ENCODE measurements around the gene ACADS.

Gene ACADS, protein sequence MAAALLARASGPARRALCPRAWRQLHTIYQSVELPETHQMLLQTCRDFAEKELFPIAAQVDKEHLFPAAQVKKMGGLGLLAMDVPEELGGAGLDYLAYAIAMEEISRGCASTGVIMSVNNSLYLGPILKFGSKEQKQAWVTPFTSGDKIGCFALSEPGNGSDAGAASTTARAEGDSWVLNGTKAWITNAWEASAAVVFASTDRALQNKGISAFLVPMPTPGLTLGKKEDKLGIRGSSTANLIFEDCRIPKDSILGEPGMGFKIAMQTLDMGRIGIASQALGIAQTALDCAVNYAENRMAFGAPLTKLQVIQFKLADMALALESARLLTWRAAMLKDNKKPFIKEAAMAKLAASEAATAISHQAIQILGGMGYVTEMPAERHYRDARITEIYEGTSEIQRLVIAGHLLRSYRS

DNA sequence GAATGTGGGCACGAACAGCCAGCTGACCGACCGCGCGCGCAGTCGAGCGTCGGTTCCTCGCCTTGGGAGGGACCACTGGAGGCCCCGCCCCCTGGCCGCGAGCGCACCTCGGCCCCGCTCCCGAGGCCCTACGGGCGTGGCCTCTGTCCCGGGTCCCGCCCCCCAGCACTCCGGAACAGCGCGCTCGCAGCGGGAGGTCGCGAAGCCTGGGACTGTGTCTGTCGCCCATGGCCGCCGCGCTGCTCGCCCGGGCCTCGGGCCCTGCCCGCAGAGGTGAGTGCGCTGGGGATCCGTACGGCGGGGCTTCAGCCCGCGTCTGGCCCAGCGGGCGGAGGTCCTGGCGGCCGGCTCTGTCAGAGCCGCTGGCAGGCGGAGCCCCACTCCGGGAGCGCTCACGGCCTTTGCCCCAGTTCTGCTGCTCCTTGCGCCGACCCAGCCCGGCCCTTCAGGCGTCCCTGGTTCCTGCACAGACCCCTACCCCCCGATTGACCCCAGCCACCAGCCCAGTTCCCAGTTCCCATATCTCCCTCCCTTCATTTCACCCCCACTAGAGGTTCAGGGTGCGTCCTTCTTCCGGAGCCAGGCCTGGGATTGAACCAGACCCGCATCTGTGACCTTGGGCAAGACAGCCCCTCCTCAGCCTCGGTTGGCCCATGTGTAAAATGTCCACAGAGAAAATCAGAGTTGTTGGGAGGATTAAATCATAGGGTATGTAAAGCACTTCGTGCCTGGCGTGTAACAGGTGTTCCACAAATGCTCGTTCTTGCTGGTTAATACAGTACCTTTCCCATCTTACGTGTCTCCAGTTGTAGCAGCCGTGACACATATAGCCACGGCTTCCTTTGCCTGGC lies at the start of gene ACADS:
TSS of gene ACADS (plus strand) at position 168 of the 851 bp plus-strand sequence. CDS start at position 228, 60 bp downstream.
- DNase-seq: peak; percentile 78 to 85 (median 82)

DNA sequence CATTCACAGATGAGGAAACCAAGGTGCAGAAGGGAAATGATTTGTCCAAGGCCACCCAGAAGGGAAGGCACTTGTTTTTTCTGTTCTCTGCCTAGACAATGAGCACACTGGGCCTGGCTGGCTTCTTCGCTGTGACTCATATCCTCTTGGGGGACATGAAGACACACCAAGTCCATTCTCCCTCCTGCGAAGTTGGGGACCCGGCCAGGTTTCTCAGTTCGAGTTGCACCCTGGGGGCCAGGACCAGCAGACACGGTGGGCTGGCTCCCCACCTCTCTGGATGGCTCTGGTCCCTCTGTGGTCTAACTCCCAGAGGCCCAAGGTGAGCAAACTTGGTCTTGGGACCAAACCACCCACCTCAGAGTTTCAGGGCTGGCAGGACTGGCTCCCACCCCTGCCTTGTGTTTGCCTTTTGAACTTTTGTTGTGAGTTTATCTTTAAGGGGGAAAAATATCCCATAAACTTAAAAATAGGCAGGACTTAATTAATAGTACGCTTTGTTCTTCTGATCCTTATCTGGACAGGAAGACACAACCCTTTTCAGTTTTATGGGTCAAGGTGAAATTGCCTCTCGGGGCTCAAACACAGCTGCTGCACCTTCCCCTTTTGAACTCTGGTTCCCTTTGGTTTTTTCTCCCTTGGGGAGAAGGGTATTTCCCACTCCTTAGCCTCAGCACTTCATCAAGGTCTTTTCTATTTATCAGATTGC lies 47.7 kb upstream of the ACADS start:
- DNase-seq: no peak

DNA sequence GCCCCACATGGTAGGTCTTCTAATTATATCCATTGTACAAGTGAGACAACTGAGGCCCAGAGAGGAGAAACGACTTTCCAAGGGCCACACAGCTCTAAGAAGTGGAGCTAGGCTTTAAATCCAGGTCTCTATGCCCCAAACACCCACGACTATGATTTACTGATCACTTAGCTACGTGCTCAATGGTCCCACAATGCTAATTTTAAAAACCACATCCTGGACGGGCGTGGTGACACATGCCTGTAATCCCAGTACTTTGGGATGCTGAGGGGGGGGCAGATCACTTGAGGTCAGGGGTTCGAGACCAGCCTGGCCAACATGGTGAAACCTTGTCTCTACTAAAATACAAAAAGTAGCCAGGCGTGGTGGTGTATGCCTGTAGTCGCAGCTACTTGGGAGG lies 47.1 kb upstream of the ACADS start:
- DNase-seq: no peak

DNA sequence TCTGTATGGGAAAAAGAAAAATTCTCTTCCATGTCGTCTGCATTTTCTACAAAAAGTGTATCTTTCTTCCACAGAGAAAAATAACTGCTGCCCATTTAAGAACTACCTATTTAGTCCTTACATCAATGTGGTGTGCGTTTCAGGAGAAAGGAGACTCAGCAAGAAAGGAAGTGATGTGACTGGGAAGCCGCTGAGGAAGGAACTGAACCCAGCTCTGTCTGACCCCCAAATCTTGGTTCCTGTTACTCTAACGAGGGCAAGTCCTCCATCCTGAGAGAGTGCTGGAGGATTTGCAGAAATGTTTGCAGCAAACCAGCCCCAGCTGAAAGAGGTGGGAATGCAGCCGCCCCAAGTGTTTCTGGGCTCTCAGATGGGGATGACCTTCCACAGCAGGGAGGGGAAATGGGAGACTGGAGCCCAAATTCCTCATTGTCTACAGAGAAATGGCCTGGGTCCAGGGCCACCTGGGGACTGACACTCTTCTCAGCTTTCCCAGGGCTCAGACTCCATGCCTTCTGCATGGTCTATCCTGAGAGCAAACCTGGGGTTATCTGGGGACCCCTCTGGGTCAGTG lies 45.4 kb upstream of the ACADS start:
- no peak for DNase-seq

DNA sequence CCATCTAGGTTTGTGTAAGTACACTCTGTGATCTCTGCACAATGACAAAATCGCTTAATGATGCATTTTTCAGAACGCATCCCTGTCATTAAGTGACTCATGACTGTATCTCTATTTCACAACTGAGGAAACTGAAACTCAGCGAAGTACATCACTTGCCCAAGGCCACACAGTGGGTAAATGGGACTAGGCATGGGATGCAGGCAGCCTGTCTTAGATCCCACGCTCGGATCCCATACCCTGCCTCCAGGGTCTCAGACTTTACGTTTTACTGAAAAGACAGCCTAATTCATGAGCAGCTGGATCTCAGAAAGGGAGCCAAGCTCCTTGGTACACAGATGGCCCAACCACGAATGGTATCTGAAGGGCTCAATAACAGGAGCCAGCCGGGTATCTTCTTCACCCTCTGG lies 41.1 kb upstream of the ACADS start:
- no peak for DNase-seq

DNA sequence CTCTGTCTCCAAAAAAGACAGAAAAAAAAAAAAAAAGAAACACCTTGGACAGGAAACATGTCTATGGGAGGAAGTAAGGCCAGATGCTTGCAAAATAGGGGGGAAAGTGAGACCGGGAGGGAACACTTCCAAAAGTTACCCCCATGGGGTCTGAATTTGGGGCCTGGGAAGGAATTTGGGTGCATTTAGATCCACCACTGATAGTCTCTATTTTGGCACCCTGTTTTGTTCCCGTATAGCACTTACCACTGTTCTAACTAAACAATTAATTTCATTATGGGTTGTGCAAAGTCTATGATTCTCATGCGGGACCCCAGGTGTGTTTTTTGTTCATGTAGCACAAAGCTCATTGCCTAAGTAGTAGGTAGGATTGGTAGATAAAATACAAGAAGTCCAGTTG lies 40.1 kb upstream of the ACADS start:
- no peak for DNase-seq

DNA sequence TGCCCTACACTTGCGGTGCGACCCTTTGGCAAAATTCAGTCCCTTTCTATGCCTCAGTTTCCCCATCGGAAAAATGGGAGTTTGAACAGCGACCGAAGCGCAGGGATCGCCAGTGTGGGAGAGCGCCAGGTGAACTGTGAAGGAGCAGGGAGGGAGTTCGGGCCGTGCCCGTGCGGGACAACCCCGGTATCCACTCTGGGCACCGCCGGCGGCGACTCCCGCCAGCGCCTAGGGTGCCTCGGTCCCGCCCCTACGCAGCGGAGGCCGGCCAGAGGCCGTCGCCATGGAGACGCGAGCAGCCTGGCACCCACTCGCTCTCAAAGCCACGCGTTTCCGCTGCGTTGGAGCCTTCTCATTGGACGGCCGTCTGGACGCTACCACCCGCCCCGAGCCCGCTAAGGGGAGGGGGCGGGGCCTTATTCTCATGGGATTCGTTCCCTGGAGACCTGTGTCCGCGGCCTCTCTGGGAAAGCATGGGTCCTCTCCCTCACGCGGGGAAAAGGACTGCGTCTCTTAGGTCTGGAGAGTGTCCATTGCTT lies 39.4 kb upstream of the ACADS start:
- DNase-seq: peak; percentile 89 to 94 (median 91)

DNA sequence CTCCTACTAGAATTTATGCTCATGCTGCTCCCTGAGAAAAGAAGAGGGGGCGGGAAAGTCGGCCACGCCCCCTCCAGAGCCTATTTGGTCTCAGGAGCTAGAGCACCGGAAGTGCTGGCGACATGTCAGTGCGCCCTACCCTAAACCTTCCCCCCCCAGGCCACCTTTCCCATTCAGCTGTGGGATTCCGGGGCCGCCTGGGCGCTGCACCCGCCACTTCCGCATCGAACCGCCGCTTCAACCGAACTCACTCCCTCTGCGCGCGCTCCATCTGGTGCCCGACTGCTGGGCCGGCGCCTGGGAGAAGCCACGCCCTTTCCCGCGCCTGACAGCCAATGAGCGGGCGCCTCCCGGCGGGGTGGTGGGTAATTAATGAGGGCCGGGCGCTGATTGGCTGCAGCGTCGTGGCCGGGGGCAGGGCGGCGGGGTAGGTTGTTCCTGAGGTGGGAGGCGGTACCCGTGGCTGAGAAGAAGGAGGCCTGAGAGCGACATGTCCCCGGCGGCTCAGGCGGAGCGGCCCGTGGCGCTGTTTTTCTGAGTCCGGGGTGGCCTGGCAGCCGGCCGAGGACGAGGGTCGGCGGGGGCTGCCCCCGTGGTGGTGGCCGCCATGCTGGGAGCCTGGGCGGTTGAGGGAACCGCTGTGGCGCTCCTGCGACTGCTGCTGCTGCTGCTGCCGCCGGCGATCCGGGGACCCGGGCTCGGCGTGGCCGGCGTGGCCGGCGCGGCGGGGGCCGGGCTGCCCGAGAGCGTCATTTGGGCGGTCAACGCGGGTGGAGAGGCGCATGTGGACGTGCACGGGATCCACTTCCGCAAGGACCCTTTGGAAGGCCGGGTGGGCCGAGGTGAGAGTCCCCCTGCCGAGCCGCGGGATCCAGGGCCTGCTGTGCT lies 38.7 kb upstream of the ACADS start, which contains the start of gene MLEC:
TSS of gene MLEC (plus strand) at position 460 of the 888 bp plus-strand sequence. CDS start at position 608, 148 bp downstream.
- DNase-seq: peak; percentile 97 to 99 (median 98)

DNA sequence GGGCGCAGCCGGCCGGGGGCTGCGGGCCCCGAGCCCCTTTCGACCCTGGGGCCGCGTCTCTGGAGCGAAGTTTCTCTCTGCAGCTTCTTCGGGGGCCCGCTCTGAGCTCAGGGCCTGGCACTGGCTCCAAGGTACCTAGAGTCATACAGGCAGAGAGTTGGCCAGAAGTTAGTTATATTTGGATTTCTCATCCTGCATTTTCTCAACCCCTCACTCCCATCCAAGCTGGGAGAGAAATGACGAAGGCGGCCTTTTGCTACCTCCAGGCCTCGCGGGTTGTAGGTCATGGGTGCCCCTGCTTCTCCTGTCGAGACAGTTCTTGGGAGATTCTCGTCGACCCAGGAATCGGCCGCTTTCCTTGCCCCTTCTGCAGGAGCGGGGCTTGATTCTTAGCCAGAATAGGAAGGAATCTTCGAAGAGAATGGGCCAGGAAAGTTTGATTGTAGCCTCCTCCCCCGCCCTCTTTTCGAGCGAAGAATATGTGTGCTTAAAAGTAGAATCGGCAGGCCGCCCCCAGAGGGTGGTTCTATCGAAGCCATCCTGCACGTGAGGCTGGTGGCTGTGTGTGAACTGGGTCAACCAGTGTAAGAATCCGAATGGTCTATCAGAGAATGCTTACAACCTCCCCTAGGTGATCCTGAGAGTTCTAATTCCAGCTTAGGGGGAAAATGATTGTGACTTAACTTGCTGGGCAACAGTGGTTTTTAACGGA lies 37.9 kb upstream of the ACADS start:
- DNase-seq: no peak

DNA sequence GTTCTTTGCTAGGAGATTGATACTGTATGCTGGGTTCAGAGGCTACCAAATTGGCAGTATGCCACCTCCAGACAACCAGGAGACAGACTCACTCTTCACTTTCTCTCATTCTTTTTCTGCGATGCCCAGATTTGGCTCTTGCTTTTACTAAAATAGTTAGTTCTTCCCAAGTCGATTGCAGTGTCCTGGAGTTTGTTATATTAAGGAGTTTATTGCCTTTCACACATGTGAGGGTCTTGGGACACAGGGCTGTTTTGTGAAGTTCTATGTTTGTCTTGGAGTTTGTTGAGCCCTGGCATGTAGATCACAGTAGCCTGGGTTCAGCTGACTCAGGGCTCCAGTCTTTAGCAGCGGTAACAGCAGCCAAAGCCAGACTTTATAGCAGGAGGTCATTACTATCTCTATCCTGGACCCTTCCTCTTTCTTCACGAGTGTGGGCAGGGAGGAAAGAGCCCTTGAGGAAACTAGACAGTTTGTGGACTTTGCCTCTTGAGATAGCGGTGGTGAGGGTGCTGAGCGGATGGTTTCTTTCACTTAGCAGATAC lies 37.0 kb upstream of the ACADS start:
- DNase-seq: no peak

DNA sequence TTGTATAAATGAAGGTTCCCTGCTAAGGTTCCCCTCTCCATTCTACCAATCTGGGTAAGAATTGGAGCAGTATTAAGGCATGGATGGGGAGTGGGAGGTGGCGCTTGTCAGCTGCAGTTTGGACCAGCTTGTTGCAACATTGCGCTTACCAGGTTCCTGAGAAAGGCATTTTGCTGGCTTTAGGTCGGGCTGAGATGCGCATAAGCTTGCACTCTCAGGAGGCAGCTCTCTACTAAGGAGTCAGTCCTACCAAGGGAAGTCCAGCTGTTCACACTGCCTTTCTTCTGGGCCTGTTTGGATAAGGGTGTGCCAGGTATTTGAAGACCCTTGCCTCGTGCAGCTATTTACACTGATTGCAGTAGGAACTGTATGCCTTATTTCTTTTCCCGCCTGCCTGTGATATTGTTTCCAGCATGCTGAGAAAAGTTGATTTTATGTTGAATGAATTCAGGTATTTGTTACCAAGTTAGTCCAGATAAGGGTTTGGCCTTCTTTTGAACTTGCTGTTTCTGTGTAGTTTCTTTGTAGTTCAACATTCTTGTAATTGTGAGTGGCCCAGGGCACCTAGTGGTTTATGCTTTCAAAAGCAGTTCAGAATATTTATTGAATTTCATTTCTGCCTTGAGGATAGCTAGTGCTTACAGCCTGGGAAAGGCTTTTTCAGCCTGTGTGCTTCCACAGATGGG lies 36.1 kb upstream of the ACADS start:
- DNase-seq: no peak

DNA sequence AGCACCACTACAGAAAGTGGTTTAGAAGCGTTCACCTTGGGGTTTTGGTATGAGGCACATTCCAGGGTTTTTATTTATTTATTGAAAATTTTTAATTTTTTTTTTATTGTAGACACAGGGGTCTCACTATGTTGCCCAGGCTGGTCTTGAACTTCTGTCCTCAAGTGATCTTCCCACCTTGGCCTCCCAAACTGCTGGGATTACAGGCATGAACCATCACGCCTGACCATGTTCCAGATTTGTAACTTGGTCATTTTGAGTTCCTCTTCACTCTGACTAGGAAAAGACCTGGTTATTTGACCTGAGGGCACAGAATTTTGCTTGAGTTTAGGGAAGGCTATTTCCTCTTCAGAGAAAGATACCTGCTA lies 35.6 kb upstream of the ACADS start:
- DNase-seq: no peak

DNA sequence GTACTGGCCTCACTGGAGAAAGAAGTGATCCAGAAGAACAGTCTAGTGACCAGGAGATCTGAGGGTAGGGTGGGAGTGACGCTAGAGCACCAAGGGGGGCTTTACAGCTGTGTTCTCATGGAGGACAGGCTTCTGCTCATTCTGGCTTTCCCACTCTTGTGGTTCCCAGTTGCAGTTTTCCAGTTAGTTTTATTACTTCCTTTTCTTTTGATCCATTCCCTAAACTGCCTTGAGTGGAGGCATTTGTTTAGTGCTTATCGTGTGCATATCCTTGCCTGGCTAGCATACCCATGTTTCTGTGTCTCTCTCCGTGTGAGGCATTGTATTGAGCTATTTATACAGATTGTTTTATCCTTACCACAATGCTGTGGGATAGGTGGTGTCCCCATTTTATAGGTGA lies 34.6 kb upstream of the ACADS start:
- DNase-seq: no peak

DNA sequence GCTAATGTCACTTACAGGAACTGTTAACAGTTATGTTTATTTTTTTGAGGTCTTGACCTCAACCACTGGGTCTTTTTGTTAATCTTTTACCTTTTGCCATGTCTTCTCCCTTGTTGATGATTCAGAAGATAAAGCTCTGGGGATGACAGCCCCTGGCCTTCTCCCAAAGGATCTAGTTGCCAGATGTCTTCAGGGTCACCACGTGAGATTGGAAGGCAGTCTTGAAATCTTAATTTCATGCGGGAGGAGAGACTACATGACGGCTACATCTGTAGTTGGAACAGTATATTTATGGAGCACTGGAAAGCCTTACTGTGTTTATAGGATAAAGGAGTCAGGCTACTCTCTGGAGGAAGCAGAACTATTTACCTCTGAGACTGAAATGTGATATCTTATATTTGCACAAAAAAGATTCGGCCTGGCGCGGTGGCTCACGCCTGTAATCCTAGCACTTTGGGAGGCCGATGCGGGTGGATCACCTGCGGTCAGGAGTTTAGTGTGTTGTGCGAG lies 33.0 kb upstream of the ACADS start:
- DNase-seq: no peak

DNA sequence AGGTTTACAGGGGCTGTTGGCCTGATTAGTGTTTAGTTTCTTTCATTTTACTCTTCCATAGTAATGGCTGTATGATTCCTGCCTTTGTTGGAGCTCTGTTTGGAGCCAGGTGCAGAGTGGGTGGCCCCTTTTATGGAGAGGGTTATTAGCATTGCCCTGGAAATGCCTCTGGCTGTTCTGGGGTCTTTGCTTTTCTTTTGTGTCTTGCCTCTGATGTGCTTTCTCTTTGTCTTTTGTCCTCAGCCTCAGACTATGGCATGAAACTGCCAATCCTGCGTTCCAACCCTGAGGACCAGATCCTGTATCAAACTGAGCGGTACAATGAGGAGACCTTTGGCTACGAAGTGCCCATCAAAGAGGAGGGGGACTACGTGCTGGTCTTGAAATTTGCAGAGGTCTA lies 31.8 kb upstream of the ACADS start:
- DNase-seq: no peak

DNA sequence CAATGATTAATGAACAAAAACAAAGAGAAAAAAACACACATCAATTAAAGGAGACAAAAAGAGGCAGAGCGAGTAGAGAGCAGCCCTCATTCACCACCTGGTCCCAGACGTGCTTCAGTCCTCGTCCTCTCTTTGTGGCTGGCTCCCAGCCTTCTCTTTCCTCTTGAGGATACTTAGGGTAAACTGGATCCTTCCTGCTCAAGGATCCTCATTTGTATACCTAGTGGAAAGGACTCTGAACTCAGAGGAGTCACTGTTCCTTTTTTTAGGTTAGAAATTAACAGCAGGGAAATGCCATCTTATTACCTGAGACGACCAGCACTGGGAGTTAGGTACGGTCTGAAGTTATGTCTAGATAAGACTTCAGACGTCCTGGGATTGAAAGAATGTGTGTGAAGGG lies 29.0 kb upstream of the ACADS start:
- no peak for DNase-seq

DNA sequence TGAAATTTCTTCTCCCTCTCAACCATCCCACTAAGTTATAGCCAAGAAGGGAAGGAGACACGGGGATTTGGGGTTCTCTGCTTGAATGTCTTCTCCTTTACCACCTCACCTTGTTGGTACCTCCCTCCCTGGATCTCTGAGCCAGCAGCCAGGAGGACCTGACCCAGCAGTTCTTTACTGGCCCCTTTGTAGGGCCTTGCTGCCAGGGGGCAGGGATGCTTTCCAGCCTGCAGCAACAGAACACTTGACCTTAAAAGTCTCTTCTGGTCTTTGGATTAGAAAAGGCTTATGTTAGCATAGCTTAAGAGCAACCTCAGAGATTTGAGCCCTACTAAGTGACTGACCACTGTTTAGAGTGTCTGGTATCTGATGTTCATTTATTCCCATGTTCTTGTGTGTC lies 28.3 kb upstream of the ACADS start:
- no peak for DNase-seq

DNA sequence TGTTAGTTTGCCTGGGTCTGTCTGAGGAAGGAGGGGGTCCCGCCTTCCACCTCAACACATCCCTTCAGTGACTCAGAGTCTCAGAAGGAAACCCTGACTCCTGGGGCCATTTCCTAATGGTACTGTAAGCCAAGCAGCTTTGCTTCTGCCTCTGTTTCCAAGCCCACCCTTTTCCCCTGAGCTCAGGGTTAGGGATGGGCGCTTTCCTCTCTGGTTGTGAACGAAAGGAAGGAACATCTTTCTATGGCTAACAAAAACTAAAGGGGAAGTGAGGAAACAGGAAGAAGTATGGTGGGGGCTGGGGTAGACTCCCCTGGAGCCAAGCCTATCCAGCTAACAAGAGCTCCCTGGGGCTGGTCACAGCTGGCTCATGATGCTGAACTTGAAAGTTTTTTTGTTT lies 27.0 kb upstream of the ACADS start:
- DNase-seq: no peak

DNA sequence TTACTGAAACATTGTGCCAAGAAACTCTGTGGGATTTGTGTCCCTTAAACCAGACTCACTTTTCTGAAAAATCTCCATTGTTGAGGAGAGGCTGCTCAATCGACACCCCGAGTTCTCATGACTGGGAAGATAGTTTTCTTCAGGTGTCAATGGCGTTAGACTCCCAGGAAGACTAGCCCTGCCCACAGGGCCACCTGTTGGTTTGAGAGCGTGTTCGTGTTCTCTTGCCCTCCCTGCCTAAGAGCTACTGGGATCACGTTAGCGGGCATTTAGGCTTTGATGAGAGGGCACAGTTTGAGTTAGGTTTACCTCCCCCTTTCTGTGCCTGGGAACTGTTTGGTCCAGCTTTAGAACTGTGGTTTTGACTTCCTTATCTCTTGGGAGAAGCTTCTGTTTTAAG lies 26.1 kb upstream of the ACADS start:
- DNase-seq: no peak

DNA sequence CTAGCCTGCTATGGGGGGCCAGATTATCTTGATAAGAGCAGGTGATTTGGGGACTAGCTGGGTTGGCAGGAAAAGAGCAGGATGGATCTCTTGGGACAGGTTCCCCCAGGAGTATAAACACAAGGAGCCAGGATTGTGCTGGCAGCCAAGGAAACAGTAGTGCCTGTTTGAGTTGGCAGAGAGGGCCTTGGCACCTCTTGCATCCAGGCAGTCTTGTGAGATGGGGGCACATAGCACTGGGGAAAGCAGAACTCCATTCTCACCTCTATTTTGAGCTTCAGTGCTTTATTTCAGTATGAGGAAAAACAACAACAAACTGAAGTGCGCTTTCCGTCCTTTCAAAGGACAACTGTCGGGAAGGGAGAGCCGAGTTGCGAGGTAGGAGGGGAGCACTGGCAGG lies 24.7 kb upstream of the ACADS start:
- no peak for DNase-seq

All from activated CD4-positive, CD25-positive, alpha-beta regulatory T cell (primary cell).